Endodermal cell (in vitro differentiated cells): Measurements from ENCODE around the gene USE1. TPM values are rescaled to one million over a fixed set of nuclear protein-coding genes. Genes with fewer than 3 reads are reported as not detected.

Source experiments
- DNase-seq: peaks from one replicate; pipeline ENCODE4 v3.0.0-alpha.2; 2017
- H3K27ac ChIP-seq: 2 replicates; pipeline ENCODE4 v1.5.1; 2013; ENCODE audit warnings: mild to moderate bottlenecking, low read depth, low read length, moderate library complexity
- H3K27me3 ChIP-seq: 2 replicates; pipeline ENCODE4 v1.6.1; 2013; ENCODE audit warnings: mild to moderate bottlenecking, low read length, moderate library complexity; ENCODE audit not compliant: insufficient read depth, control insufficient read depth, poor library complexity, severe bottlenecking
- H3K36me3 ChIP-seq: 2 replicates; pipeline ENCODE4 v1.7.0; 2013; ENCODE audit warnings: mild to moderate bottlenecking, low read length, moderate library complexity; ENCODE audit not compliant: control insufficient read depth, insufficient read depth
- H3K4me1 ChIP-seq: one replicate; pipeline ENCODE4 v1.7.0; 2013; ENCODE audit warnings: low read length; ENCODE audit not compliant: control insufficient read depth, insufficient read depth
- H3K4me3 ChIP-seq: 2 replicates; pipeline ENCODE4 v1.5.1; 2013; ENCODE audit warnings: mild to moderate bottlenecking, low read length, moderate library complexity
- H3K9ac ChIP-seq: 2 replicates; pipeline ENCODE4 v1.6.1; 2013; ENCODE audit warnings: mild to moderate bottlenecking, low read length, moderate library complexity; ENCODE audit not compliant: poor library complexity, severe bottlenecking; ENCODE audit errors: extremely low read depth
- H3K9me3 ChIP-seq: 2 replicates; pipeline ENCODE4 v1.6.1; 2013; ENCODE audit warnings: mild to moderate bottlenecking, low read length, moderate library complexity; ENCODE audit not compliant: control insufficient read depth
- H3K27ac Mint-ChIP-seq: 2 replicates; pipeline ENCODE4 v1.8.0; 2020; ENCODE audit warnings: mixed read lengths
- H3K27me3 Mint-ChIP-seq: 2 replicates; pipeline ENCODE4 v1.8.0; 2021; ENCODE audit warnings: mild to moderate bottlenecking, mixed read lengths; ENCODE audit not compliant: insufficient read depth
- H3K36me3 Mint-ChIP-seq: 2 replicates; pipeline ENCODE4 v1.8.0; 2020; ENCODE audit warnings: low read depth, mixed read lengths
- H3K4me1 Mint-ChIP-seq: 2 replicates; pipeline ENCODE4 v1.8.0; 2020; ENCODE audit warnings: mixed read lengths
- H3K4me3 Mint-ChIP-seq: 2 replicates; pipeline ENCODE4 v1.8.0; 2020; ENCODE audit warnings: mild to moderate bottlenecking, moderate library complexity, mixed read lengths
- H3K9me3 Mint-ChIP-seq: 2 replicates; pipeline ENCODE4 v1.8.0; 2020; ENCODE audit warnings: mild to moderate bottlenecking, mixed read lengths
- WGBS, 2 experiments: methylation state at CpG; one replicate each; pipeline versions ENCODE4 v1.1.5 to v1.1.7; 2013; ENCODE audit warnings: missing lambda C conversion rate in 2 of 2, mixed read lengths in 1 of 2; ENCODE audit not compliant: insufficient coverage in 1 of 2, insufficient read length in 1 of 2; 5-methylcytosine and 5-hydroxymethylcytosine counted together
- total RNA-seq, 2 donors: library from RNA; stranded (reverse); fragmentation: NEBNext Ultra II Directional in 1 of 2; extraction: Animal tissue kit (Norgen Biotek cat#: 25700) in 1 of 2; gene quantifications; 2 replicates in 1 of 2; 3 replicates in 1 of 2; pipeline ENCODE4 v1.2.1, GENCODE V29; 2021
- TF ChIP-seq, protein P1 (sequence below): fragments of 200-600 bp; sonication (generic); conservative IDR thresholded peaks from 2 replicates; pipeline ENCODE4 v1.5.0; 2021; ENCODE audit warnings: antibody characterized with exemption, mild to moderate bottlenecking

Gene USE1
- total RNA-seq, 2 donors from 2014 or later, result 17.4 to 18.4 TPM

DNA sequence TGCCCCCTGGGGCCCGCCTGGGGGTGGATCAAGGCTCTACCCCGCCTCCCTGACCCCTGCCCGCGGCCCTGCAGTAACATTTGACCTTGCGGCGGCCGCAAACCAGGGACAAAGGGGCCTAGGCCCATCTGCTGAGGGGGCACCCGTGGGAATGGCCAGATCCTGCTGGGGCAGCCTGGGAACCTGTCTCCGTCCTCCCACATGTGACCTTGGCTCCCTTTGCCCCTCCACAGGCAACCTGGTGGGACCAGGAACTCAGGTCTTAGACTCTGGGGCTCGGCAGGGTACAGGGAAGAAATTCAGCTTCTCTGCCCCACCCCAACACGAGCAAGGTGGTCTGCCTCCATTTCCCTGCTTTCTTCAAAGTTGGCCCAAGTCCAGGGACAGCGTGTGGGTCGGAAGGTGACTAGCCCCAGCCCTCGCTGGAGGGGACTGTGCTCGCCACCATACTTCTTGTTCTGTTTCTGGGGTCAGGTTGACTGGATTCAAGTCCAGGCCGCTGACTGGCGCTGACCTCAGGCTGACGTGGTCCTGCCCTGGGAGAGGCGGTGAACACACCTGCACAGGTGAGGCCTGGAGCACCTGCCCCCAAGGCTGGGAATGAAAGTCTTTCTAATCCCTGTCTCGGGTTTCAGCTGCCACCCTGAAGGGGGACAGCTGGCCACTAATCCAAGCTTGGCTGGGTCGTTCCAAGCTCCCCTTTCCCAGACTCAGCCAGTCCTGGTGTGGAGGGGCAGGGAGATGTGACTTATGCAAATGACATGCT is 33.0 kb downstream of the USE1 start:
- Histone ChIP-seq H3K9ac (no peak overlapping the region), H3K4me3 (no peak overlapping the region), H3K27me3 (no peaks in the 10 kb centered on the region), H3K27ac (peak overlapping the region; percentile 95), H3K4me1 (peaks cover 18% of the 10 kb centered on the region), H3K9me3 (no peaks in the 10 kb centered on the region), H3K36me3 (no peaks in the 10 kb centered on the region)
- H3K9me3 Mint-ChIP-seq, result no peaks in the 10 kb centered on the region
- TF ChIP-seq, protein P1, sequence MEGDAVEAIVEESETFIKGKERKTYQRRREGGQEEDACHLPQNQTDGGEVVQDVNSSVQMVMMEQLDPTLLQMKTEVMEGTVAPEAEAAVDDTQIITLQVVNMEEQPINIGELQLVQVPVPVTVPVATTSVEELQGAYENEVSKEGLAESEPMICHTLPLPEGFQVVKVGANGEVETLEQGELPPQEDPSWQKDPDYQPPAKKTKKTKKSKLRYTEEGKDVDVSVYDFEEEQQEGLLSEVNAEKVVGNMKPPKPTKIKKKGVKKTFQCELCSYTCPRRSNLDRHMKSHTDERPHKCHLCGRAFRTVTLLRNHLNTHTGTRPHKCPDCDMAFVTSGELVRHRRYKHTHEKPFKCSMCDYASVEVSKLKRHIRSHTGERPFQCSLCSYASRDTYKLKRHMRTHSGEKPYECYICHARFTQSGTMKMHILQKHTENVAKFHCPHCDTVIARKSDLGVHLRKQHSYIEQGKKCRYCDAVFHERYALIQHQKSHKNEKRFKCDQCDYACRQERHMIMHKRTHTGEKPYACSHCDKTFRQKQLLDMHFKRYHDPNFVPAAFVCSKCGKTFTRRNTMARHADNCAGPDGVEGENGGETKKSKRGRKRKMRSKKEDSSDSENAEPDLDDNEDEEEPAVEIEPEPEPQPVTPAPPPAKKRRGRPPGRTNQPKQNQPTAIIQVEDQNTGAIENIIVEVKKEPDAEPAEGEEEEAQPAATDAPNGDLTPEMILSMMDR, result no peak
- peaks cover 3% of the 10 kb centered on the region for H3K36me3 Mint-ChIP-seq
- H3K27ac Mint-ChIP-seq, result peak overlapping the region; percentile 95
- WGBS, 2 experiments, result 61 to 72% methylated on average over 13 to 21 of the region's 21 CpGs
- peak; percentile 90 for DNase-seq
- no peaks in the 10 kb centered on the region for H3K27me3 Mint-ChIP-seq
- H3K4me1 Mint-ChIP-seq, result peaks cover 25% of the 10 kb centered on the region
- peak overlapping the region; percentile 70 for H3K4me3 Mint-ChIP-seq

DNA sequence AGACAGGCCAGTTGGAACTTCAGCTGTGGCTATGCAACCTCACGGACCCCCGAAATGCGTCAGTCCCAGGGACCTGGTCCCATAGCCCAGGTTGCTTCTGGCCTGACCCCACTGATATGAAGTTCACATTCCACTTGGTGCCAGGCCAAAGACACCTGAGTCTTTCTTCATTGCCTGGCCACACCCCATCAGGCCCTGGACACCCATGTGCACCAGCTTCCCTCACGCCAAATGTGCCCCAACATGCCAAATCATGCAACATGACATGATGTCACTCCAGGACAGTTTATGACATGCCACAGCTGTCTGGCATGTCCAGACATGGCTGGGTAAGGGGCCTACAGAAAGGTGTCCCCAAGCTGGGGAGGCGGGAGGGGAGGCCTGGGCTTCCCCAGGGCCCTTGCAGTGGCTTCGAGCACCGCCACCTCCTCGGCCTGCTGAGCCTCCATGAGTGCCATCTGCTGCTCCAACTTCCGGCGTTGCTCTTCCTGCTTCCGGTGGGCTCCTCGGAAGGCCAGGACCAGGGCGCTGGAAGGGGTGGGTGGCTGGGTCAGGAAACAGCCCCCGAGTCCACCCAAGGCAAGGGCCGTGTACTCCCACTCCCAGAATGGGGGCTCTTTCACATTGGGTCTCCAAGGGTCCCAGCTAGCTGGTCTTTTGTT is 34.9 kb downstream of the USE1 start:
- H3K9ac ChIP-seq, result no peak overlapping the region
- 96 to 98% methylated on average over 6 to 15 of the region's 15 CpGs for WGBS, 2 experiments
- H3K9me3 Mint-ChIP-seq, result no peaks in the 10 kb centered on the region

DNA sequence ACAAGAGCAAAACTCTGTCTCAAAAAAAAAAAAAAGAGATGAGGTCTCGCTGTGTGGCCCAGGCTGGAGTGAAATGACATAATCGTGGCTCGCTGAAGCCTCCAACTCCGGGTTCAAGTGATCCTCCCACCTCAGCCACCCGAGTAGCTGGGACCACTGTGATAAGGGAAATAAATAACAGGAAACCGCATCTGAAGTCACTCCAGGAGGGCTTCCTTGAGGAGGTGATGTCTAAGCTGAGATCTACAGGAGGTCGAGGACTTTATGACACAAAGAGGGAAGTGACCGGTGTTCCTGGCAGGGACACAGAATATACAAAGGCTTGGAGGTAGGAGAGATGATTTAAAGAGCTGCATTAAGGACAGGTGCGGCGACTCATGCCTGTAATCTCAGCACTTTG is 39.5 kb downstream of the USE1 start:
- Histone ChIP-seq H3K27me3 (no peaks in the 10 kb centered on the region), H3K4me3 (no peak overlapping the region), H3K4me1 (no peaks in the 10 kb centered on the region), H3K36me3 (no peaks in the 10 kb centered on the region), H3K9me3 (no peaks in the 10 kb centered on the region), H3K27ac (no peak overlapping the region), H3K9ac (no peak overlapping the region)
- Mint-ChIP-seq H3K36me3 (peaks cover 9% of the 10 kb centered on the region), H3K4me3 (no peak overlapping the region), H3K27ac (no peak overlapping the region), H3K4me1 (no peaks in the 10 kb centered on the region), H3K27me3 (no peaks in the 10 kb centered on the region), H3K9me3 (no peaks in the 10 kb centered on the region)
- WGBS, 2 experiments, result 90 to 93% methylated on average over 8 to 10 of the region's 10 CpGs
- TF ChIP-seq, protein P1, result no peak
- DNase-seq, result no peak

More for the DNA sequence above, 34.9 kb downstream of the USE1 start:
- TF ChIP-seq, protein P1, result no peak
- H3K27ac Mint-ChIP-seq, result peak overlapping the region; percentile 95
- no peak overlapping the region for H3K4me3 Mint-ChIP-seq
- H3K9me3 ChIP-seq, result no peaks in the 10 kb centered on the region
- peaks cover 3% of the 10 kb centered on the region for H3K36me3 Mint-ChIP-seq
- H3K27me3 Mint-ChIP-seq, result no peaks in the 10 kb centered on the region
- no peaks in the 10 kb centered on the region for H3K36me3 ChIP-seq
- peaks cover 18% of the 10 kb centered on the region for H3K4me1 ChIP-seq
- H3K27me3 ChIP-seq, result no peaks in the 10 kb centered on the region
- H3K4me1 Mint-ChIP-seq, result peaks cover 22% of the 10 kb centered on the region
- no peak overlapping the region for H3K27ac ChIP-seq
- no peak overlapping the region for H3K4me3 ChIP-seq
- no peak for DNase-seq
